K562 (cell line): Measurements from ENCODE around the gene ACADVL. TPM values are rescaled to one million over a fixed set of nuclear protein-coding genes. Genes with fewer than 3 reads are reported as not detected.

Source experiments
- BRD9 ChIP-seq: fragments of 450-650 bp; IDR thresholded peaks from 2 replicates; pipeline ENCODE4 v1.6.1; 2018; ENCODE audit warnings: low read depth; ENCODE audit not compliant: partially characterized antibody
- ELF1 ChIP-seq: fragments of 200-800 bp; sonication (Bioruptor generic); IDR thresholded peaks from 2 replicates; pipeline ENCODE4 v1.6.1; 2016; ENCODE audit warnings: missing genetic modification characterization, missing compliant biosample characterization
- EP300 ChIP-seq: IDR thresholded peaks from 2 replicates; pipeline ENCODE4 v1.6.1; 2012; ENCODE audit warnings: low read length, improper control_type of control experiment
- GTF2B ChIP-seq: IDR thresholded peaks from 2 replicates; pipeline ENCODE4 v1.6.1; 2011; ENCODE audit not compliant: insufficient read length; ENCODE audit errors: extremely low read depth
- ILK ChIP-seq: fragments of 450-650 bp; IDR thresholded peaks from 2 replicates; pipeline ENCODE4 v1.6.1; 2016; ENCODE audit warnings: missing genetic modification characterization, low read depth, mild to moderate bottlenecking, missing compliant biosample characterization, moderate library complexity, borderline replicate concordance
- KHSRP ChIP-seq: fragments of 450-650 bp; IDR thresholded peaks from 2 replicates; pipeline ENCODE4 v1.6.1; 2017
- MAFG ChIP-seq: fragments of 450-650 bp; conservative IDR thresholded peaks from 2 replicates; pipeline ENCODE4 v1.6.1; 2016; ENCODE audit warnings: missing genetic modification characterization, missing compliant biosample characterization
- NONO ChIP-seq, 2 experiments: fragments of 200-400 bp in 1 of 2; fragments of 450-650 bp in 1 of 2; formaldehyde crosslinking in 1 of 2; IDR thresholded peaks; 2 replicates each; pipeline ENCODE4 v1.6.1; 2017; ENCODE audit warnings: low read depth in 2 of 2, mild to moderate bottlenecking in 2 of 2, moderate library complexity in 2 of 2, low read length in 1 of 2
- SAP30 ChIP-seq: fragments of 200-600 bp; sonication (generic); IDR thresholded peaks from 2 replicates; pipeline ENCODE4 v1.6.1; 2012; ENCODE audit warnings: borderline replicate concordance, low read depth, mild to moderate bottlenecking, moderate library complexity, low read length, control low read depth, inconsistent platforms; ENCODE audit not compliant: insufficient read depth, poor library complexity, severe bottlenecking
- SLC30A9 ChIP-seq: fragments of 250-450 bp; sonication (Bioruptor Pico); IDR thresholded peaks from 2 replicates; pipeline ENCODE4 v1.8.0; 2022; ENCODE audit warnings: mild to moderate bottlenecking, moderate library complexity
- TARDBP ChIP-seq: fragments of 450-650 bp; IDR thresholded peaks from 2 replicates; pipeline ENCODE4 v1.6.1; 2016
- TRIM25 ChIP-seq: fragments of 450-650 bp; IDR thresholded peaks from 2 replicates; pipeline ENCODE4 v1.7.0; 2016; ENCODE audit warnings: borderline replicate concordance
- USF2 ChIP-seq: sonication (generic); formaldehyde crosslinking; IDR thresholded peaks from 2 replicates; pipeline ENCODE4 v1.5.0; 2020; ENCODE audit warnings: missing genetic modification reagents
- YY1 ChIP-seq, 3 experiments: IDR thresholded peaks; 2 replicates each; pipeline ENCODE4 v1.6.1; 2011; ENCODE audit warnings: low read length in 2 of 3, mild to moderate bottlenecking in 2 of 3, moderate library complexity in 2 of 3, borderline replicate concordance in 1 of 3, control low read depth in 1 of 3, low read depth in 1 of 3; ENCODE audit not compliant: insufficient read depth in 3 of 3, insufficient replicate concordance in 2 of 3, control insufficient read depth in 1 of 3, insufficient read length in 1 of 3; ENCODE audit errors: extremely low read depth in 1 of 3
- ZBTB12 ChIP-seq: fragments of 250-450 bp; sonication (Bioruptor Pico); IDR thresholded peaks from 2 replicates; pipeline ENCODE4 v1.4.0; 2020
- ZNF217 ChIP-seq: sonication (generic); formaldehyde crosslinking; IDR thresholded peaks from 2 replicates; pipeline ENCODE4 v1.8.0; 2022; ENCODE audit warnings: mild to moderate bottlenecking, missing genetic modification reagents
- ZNF324 ChIP-seq: fragments of 250-450 bp; sonication (Bioruptor Pico); IDR thresholded peaks from 2 replicates; pipeline ENCODE4 v1.4.0; 2020; ENCODE audit warnings: mild to moderate bottlenecking
- ZNF77 ChIP-seq: fragments of 250-450 bp; sonication (Bioruptor Pico); IDR thresholded peaks from 2 replicates; pipeline ENCODE4 v1.5.0; 2020
- polyA plus RNA-seq, 8 experiments: library from polyadenylated mRNA; depleted of rRNA in 4 of 8; stranded (reverse) in 5 of 8; unstranded in 3 of 8; fragments of >200 nt; fragmentation: Nextera tagmentation in 2 of 8; fragmentation: Illumina TruSeq in 1 of 8; extraction: Ambion mirVana in 2 of 8; extraction: Trizol in 1 of 8; gene quantifications; 2 replicates each; pipeline versions ENCODE4 v1.2.1 to v1.2.3, GENCODE V29; 2011 to 2014; ENCODE audit warnings: inconsistent platforms in 1 of 8, missing spikeins in 1 of 8
- total RNA-seq, 7 experiments: library from RNA; depleted of rRNA in 6 of 7; stranded (reverse); fragments of >200 nt in 6 of 7; fragmentation: Illumina TruSeq in 2 of 7; extraction: Trizol in 2 of 7; gene quantifications; 2 replicates each; pipeline versions ENCODE4 v1.2.1 to v1.2.3, GENCODE V29; 2011 to 2021; ENCODE audit warnings: low replicate concordance in 1 of 7
- TF ChIP-seq, protein P1 (sequence below): sonication (generic); IDR thresholded peaks from 2 replicates; pipeline ENCODE4 v1.6.1; 2016
- TF ChIP-seq, protein P2 (sequence below): fragments of 250-450 bp; sonication (Bioruptor Pico); IDR thresholded peaks from 2 replicates; pipeline ENCODE4 v1.8.0; 2022; ENCODE audit warnings: inconsistent platforms, mild to moderate bottlenecking, moderate library complexity, borderline replicate concordance

Gene ACADVL
- total and polyA plus RNA-seq, 9 of the 15 experiments (the other 6 are each of a cell fraction or from before 2014, with no cell fraction given), result 25.5 to 449 (median 214) TPM

GRCh38 chr17:7242717-7243452 lies 23.1 kb downstream of the ACADVL start (continued):
- TF ChIP-seq, protein P1, sequence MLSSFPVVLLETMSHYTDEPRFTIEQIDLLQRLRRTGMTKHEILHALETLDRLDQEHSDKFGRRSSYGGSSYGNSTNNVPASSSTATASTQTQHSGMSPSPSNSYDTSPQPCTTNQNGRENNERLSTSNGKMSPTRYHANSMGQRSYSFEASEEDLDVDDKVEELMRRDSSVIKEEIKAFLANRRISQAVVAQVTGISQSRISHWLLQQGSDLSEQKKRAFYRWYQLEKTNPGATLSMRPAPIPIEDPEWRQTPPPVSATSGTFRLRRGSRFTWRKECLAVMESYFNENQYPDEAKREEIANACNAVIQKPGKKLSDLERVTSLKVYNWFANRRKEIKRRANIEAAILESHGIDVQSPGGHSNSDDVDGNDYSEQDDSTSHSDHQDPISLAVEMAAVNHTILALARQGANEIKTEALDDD, result peak; percentile 33; the same call in 1 of the 2 replicates
- TF ChIP-seq USF2, result peak; percentile 98
- peak; percentile 70 for TF ChIP-seq BRD9
- peak; percentile 63 for TF ChIP-seq EP300
- TF ChIP-seq MAFG (tag), result no peak
- no peak for TF ChIP-seq ZNF217 (CRISPR knock-in tag)
- TF ChIP-seq GTF2B, result no peak
- no peak for TF ChIP-seq ZNF77 (CRISPR knock-in tag)
- TF ChIP-seq, protein P2, sequence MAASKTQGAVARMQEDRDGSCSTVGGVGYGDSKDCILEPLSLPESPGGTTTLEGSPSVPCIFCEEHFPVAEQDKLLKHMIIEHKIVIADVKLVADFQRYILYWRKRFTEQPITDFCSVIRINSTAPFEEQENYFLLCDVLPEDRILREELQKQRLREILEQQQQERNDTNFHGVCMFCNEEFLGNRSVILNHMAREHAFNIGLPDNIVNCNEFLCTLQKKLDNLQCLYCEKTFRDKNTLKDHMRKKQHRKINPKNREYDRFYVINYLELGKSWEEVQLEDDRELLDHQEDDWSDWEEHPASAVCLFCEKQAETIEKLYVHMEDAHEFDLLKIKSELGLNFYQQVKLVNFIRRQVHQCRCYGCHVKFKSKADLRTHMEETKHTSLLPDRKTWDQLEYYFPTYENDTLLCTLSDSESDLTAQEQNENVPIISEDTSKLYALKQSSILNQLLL (CRISPR knock-in tag), result no peak
- TF ChIP-seq NONO (IDR thresholded peaks at IDR 0.05; ENCODE audit: low read depth in 2 of 2, low read length in 1 of 2), result peak in 1 of 2 experiments; percentile 76; a peak in 1 of 4 replicates
- no peak for TF ChIP-seq KHSRP
- TF ChIP-seq YY1 (IDR thresholded peaks at IDR 0.05; ENCODE audit: borderline replicate concordance in 1 of 3, control insufficient read depth in 1 of 3, extremely low read depth in 1 of 3, insufficient read depth in 3 of 3, insufficient read length in 1 of 3, insufficient replicate concordance in 2 of 3, low read depth in 1 of 3, low read length in 2 of 3), result peak in 1 of 3 experiments; percentile 33
- TF ChIP-seq ILK (tag), result no peak
- TF ChIP-seq TARDBP, result no peak
- no peak for TF ChIP-seq TRIM25
- TF ChIP-seq ZNF324, result no peak
- TF ChIP-seq SLC30A9 (CRISPR knock-in tag), result no peak
- peak; percentile 49; the same call in 1 of the 2 replicates for TF ChIP-seq ZBTB12
- TF ChIP-seq ELF1 (tag), result no peak; the same call in 1 of the 2 replicates
- no peak for TF ChIP-seq SAP30
